ENCODE results near the gene CD180. TPM values are rescaled to one million over a fixed set of nuclear protein-coding genes. Genes with fewer than 3 reads are reported as not detected.
"Not testable (repeated sequence)": the region's sequence is repeated elsewhere in the genome, so short reads cannot be mapped to it uniquely, and the experiment has no call there.

The CD180 gene
- total and polyA plus RNA-seq, 3 experiments from 2014 or later: 0.24 to 0.27 TPM; not detected in 1

- Histone ChIP-seq H3K4me1 (ENCODE audit: insufficient read depth, low read length) (peaks cover 16% of the 10 kb centered on the region), H3K36me3 (ENCODE audit: insufficient read depth, low read length) (no peaks in the 10 kb centered on the region), H3K9me3 (ENCODE audit: low read length) (peaks cover 10% of the 10 kb centered on the region), H3K4me3 (ENCODE audit: low read length) (peak overlapping the region; percentile 9), H3K27me3 (ENCODE audit: insufficient read depth, low read length, poor library complexity, severe bottlenecking) (no peaks in the 10 kb centered on the region), H3K27ac (ENCODE audit: low read depth, low read length) (no peak overlapping the region)
- H3K4me3 Mint-ChIP-seq: peak overlapping the region in 1 of 7 donors; percentile 13
- H3K36me3 Mint-ChIP-seq: peaks cover 2 to 25% (median 8%) of the 10 kb centered on the region in 3 donors
- H3K4me1 Mint-ChIP-seq: peaks cover 16 to 45% (median 19%) of the 10 kb centered on the region in 3 donors
- H3K27ac Mint-ChIP-seq: peak overlapping the region in 2 of 8 donors; percentile 15 to 54
- H3K27me3 Mint-ChIP-seq: no peaks in the 10 kb centered on the region
- ChIA-PET CTCF (interaction anchor here (5.0 kb wide), 1 partner anchor 10 kb away, joined by 16 read pairs; no protein-coding TSS in a partner anchor), POLR2A (no interaction called here)
- peaks cover 11 to 30% (median 22%) of the 10 kb centered on the region in 5 donors for H3K9me3 Mint-ChIP-seq
- DNase-seq: no peak
Measured at GRCh38 chr5:67176936-67177335, 19.7 kb downstream of the CD180 start.

GRCh38 chr5:67173959-67174358, 22.6 kb downstream of the CD180 start:
- CTCF ChIA-PET: interaction anchor here (1.5 kb wide), 1 partner anchor 8 kb away, joined by 7 read pairs; no protein-coding TSS in a partner anchor

GRCh38 chr5:67173351-67173750, 23.2 kb downstream of the CD180 start:
- peaks cover 16% of the 10 kb centered on the region for H3K4me1 ChIP-seq (ENCODE audit: insufficient read depth, low read length)
- H3K9me3 ChIP-seq (ENCODE audit: low read length); CTCF ChIA-PET; DNase-seq; H3K27ac Mint-ChIP-seq; H3K27me3 Mint-ChIP-seq; H3K27me3 ChIP-seq (ENCODE audit: insufficient read depth, low read length, poor library complexity, severe bottlenecking); H3K36me3 ChIP-seq (ENCODE audit: insufficient read depth, low read length); H3K4me3 Mint-ChIP-seq; H3K4me3 ChIP-seq (ENCODE audit: low read length); H3K27ac ChIP-seq (ENCODE audit: low read depth, low read length); POLR2A ChIA-PET: not testable (repeated sequence)
- peaks cover 2 to 21% (median 10%) of the 10 kb centered on the region in 3 donors for H3K36me3 Mint-ChIP-seq
- peaks cover 8 to 28% (median 17%) of the 10 kb centered on the region in 3 donors for H3K4me1 Mint-ChIP-seq
- peaks cover 11 to 27% (median 21%) of the 10 kb centered on the region in 5 donors for H3K9me3 Mint-ChIP-seq

More at GRCh38 chr5:67173959-67174358, 22.6 kb downstream of the CD180 start:
- H3K4me3 ChIP-seq (ENCODE audit: low read length): no peak overlapping the region
- Mint-ChIP-seq H3K27ac (no peak overlapping the region), H3K9me3 (peaks cover 11 to 27% (median 22%) of the 10 kb centered on the region in 5 donors), H3K4me1 (peaks cover 5 to 25% (median 11%) of the 10 kb centered on the region in 3 donors), H3K4me3 (no peak overlapping the region), H3K36me3 (peaks cover 2 to 25% (median 10%) of the 10 kb centered on the region in 3 donors), H3K27me3 (no peaks in the 10 kb centered on the region)
- DNase-seq: no peak
- POLR2A ChIA-PET: no interaction called here
- H3K4me1 ChIP-seq (ENCODE audit: insufficient read depth, low read length): peaks cover 10% of the 10 kb centered on the region
- H3K27me3 ChIP-seq (ENCODE audit: insufficient read depth, low read length, poor library complexity, severe bottlenecking): no peaks in the 10 kb centered on the region
- peaks cover 10% of the 10 kb centered on the region for H3K9me3 ChIP-seq (ENCODE audit: low read length)
- no peaks in the 10 kb centered on the region for H3K36me3 ChIP-seq (ENCODE audit: insufficient read depth, low read length)
- H3K27ac ChIP-seq (ENCODE audit: low read depth, low read length): no peak overlapping the region

GRCh38 chr5:67170767-67171166, 25.8 kb downstream of the CD180 start:
- no peak overlapping the region for H3K27ac ChIP-seq (ENCODE audit: low read depth, low read length)
- no peaks in the 10 kb centered on the region for H3K9me3 ChIP-seq (ENCODE audit: low read length)
- peaks cover 3 to 5% (median 5%) of the 10 kb centered on the region in 3 donors for H3K36me3 Mint-ChIP-seq
- H3K9me3 Mint-ChIP-seq: peaks cover 0 to 4% (median 4%) of the 10 kb centered on the region in 5 donors
- H3K4me3 Mint-ChIP-seq: no peak overlapping the region
- DNase-seq: no peak
- H3K4me1 ChIP-seq (ENCODE audit: insufficient read depth, low read length): peaks cover 34% of the 10 kb centered on the region
- no peak overlapping the region for H3K27ac Mint-ChIP-seq
- ChIA-PET POLR2A (interaction anchor here (0.5 kb wide), 1 partner anchor 50 kb away, joined by 3 read pairs; no protein-coding TSS in a partner anchor), CTCF (interaction anchor here (0.8 to 16.9 kb wide), 3 partner anchors 8 to 34 kb away, joined by 3 to 342 read pairs (median 3); no protein-coding TSS in a partner anchor)
- no peak overlapping the region for H3K4me3 ChIP-seq (ENCODE audit: low read length)
- H3K36me3 ChIP-seq (ENCODE audit: insufficient read depth, low read length): no peaks in the 10 kb centered on the region
- H3K27me3 ChIP-seq (ENCODE audit: insufficient read depth, low read length, poor library complexity, severe bottlenecking): no peaks in the 10 kb centered on the region
- no peaks in the 10 kb centered on the region for H3K27me3 Mint-ChIP-seq
- peaks cover 28 to 35% (median 33%) of the 10 kb centered on the region in 3 donors for H3K4me1 Mint-ChIP-seq

GRCh38 chr5:67168069-67168468, 28.5 kb downstream of the CD180 start:
- no peaks in the 10 kb centered on the region for H3K27me3 ChIP-seq (ENCODE audit: insufficient read depth, low read length, poor library complexity, severe bottlenecking)
- Mint-ChIP-seq H3K27ac (peak overlapping the region; percentile 96 to 100 (median 99)), H3K36me3 (peaks cover 0 to 22% (median 4%) of the 10 kb centered on the region in 3 donors), H3K4me3 (peak overlapping the region in 6 of 7 donors; percentile 41 to 97 (median 92)), H3K9me3 (no peaks in the 10 kb centered on the region), H3K4me1 (peaks cover 32 to 56% (median 44%) of the 10 kb centered on the region in 3 donors), H3K27me3 (no peaks in the 10 kb centered on the region)
- H3K4me3 ChIP-seq (ENCODE audit: low read length): no peak overlapping the region
- no peak for DNase-seq
- ChIA-PET POLR2A (interaction anchor here (2.8 to 4.5 kb wide), 2 partner anchors 39 to 48 kb away, joined by 13 to 61 read pairs; no protein-coding TSS in a partner anchor), CTCF (interaction anchor here (1.0 to 16.9 kb wide), 4 partner anchors 9 to 37 kb away, joined by 7 to 342 read pairs (median 14); no protein-coding TSS in a partner anchor)
- H3K27ac ChIP-seq (ENCODE audit: low read depth, low read length): no peak overlapping the region
- H3K4me1 ChIP-seq (ENCODE audit: insufficient read depth, low read length): peaks cover 47% of the 10 kb centered on the region
- no peaks in the 10 kb centered on the region for H3K9me3 ChIP-seq (ENCODE audit: low read length)
- no peaks in the 10 kb centered on the region for H3K36me3 ChIP-seq (ENCODE audit: insufficient read depth, low read length)

- Mint-ChIP-seq H3K27ac (peak overlapping the region; percentile 96 to 100 (median 99)), H3K27me3 (no peaks in the 10 kb centered on the region), H3K4me1 (peaks cover 46 to 70% (median 58%) of the 10 kb centered on the region in 3 donors), H3K9me3 (no peaks in the 10 kb centered on the region), H3K4me3 (peak overlapping the region; percentile 88 to 97 (median 95)), H3K36me3 (peaks cover 6 to 31% (median 8%) of the 10 kb centered on the region in 3 donors)
- Histone ChIP-seq H3K4me3 (ENCODE audit: low read length) (peak overlapping the region; percentile 68), H3K4me1 (ENCODE audit: insufficient read depth, low read length) (peaks cover 60% of the 10 kb centered on the region), H3K36me3 (ENCODE audit: insufficient read depth, low read length) (no peaks in the 10 kb centered on the region), H3K27me3 (ENCODE audit: insufficient read depth, low read length, poor library complexity, severe bottlenecking) (no peaks in the 10 kb centered on the region), H3K9me3 (ENCODE audit: low read length) (no peaks in the 10 kb centered on the region), H3K27ac (ENCODE audit: low read depth, low read length) (peak overlapping the region; percentile 69)
- ChIA-PET POLR2A (interaction anchor here (0.7 to 4.5 kb wide), 9 partner anchors 9 to 1049 kb away, joined by 3 to 61 read pairs (median 3); partner anchors contain the start of gene PIK3R1), CTCF (interaction anchor here (0.6 to 16.9 kb wide), 16 partner anchors 8 to 1653 kb away, joined by 3 to 342 read pairs (median 7); partner anchors contain the start of gene CD180)
- peak; percentile 50 to 83 (median 61) for DNase-seq
Measured at GRCh38 chr5:67166460-67167285, 29.9 kb downstream of the CD180 start.

GRCh38 chr5:67165526-67166459, 30.8 kb downstream of the CD180 start:
- ChIA-PET POLR2A (interaction anchor here (0.7 to 4.5 kb wide), 7 partner anchors 9 to 1050 kb away, joined by 3 to 61 read pairs (median 3); partner anchors contain the start of gene PIK3R1), CTCF (interaction anchor here (0.6 to 16.9 kb wide), 17 partner anchors 9 to 1652 kb away, joined by 3 to 342 read pairs (median 4); partner anchors contain the start of gene CD180)
- peak overlapping the region; percentile 88 to 97 (median 95) for H3K4me3 Mint-ChIP-seq
- H3K9me3 Mint-ChIP-seq: no peaks in the 10 kb centered on the region
- no peaks in the 10 kb centered on the region for H3K27me3 ChIP-seq (ENCODE audit: insufficient read depth, low read length, poor library complexity, severe bottlenecking)
- H3K27ac Mint-ChIP-seq: peak overlapping the region; percentile 96 to 100 (median 99)
- DNase-seq: peak; percentile 65 to 88 (median 81)
- peaks cover 69% of the 10 kb centered on the region for H3K4me1 ChIP-seq (ENCODE audit: insufficient read depth, low read length)
- peaks cover 6 to 31% (median 8%) of the 10 kb centered on the region in 3 donors for H3K36me3 Mint-ChIP-seq
- no peaks in the 10 kb centered on the region for H3K27me3 Mint-ChIP-seq
- no peaks in the 10 kb centered on the region for H3K36me3 ChIP-seq (ENCODE audit: insufficient read depth, low read length)
- peak overlapping the region; percentile 69 for H3K27ac ChIP-seq (ENCODE audit: low read depth, low read length)
- peaks cover 55 to 78% (median 67%) of the 10 kb centered on the region in 3 donors for H3K4me1 Mint-ChIP-seq
- peak overlapping the region; percentile 68 for H3K4me3 ChIP-seq (ENCODE audit: low read length)
- no peaks in the 10 kb centered on the region for H3K9me3 ChIP-seq (ENCODE audit: low read length)

Measured in CD8-positive, alpha-beta memory T cell (primary cell).